ENCODE measurements around the gene PACS2. TPM values are rescaled to one million over a fixed set of nuclear protein-coding genes. Genes with fewer than 3 reads are reported as not detected.

Gene PACS2
- total and polyA plus RNA-seq, 4 donors: 5.1 to 21.9 (median 9.8) TPM

DNA sequence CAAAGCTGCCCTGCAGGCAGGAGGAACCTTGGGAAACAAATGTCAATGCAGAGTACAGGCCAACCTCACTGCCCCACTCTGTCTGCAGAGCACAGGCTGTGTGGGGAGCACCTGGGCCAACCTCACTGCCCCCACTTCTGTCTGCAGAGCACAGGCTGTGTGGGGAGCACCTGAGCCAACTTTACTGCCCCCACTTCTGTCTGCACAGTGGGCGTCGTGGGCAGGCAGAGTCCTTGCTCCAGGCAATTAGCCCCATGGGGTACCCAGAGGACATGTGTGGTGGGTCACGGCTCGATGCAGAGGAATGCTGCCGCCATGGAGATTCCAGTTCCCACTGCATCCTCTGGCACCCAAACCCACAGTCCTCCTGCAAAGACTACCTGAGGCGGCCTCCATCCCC lies 39.9 kb upstream of the PACS2 start:
- no peaks in the 10 kb centered on the region for H3K9me3 ChIP-seq (ENCODE audit: control insufficient read depth in 4 of 4, low read length in 3 of 4)
- DNase-seq (ENCODE audit: low spot score): no peak
- H3K4me3 ChIP-seq (ENCODE audit: low read depth in 1 of 3, low read length in 3 of 3): no peak overlapping the region
- H3K27ac ChIP-seq (ENCODE audit: low read depth in 1 of 2, low read length in 2 of 2): no peak overlapping the region
- H3K9ac ChIP-seq (ENCODE audit: low read depth in 1 of 2, low read length in 2 of 2): no peak overlapping the region
- H3K27me3 ChIP-seq (ENCODE audit: control insufficient read depth in 4 of 4, insufficient read depth in 4 of 4, low read length in 3 of 4): no peaks in the 10 kb centered on the region
- H3K4me1 ChIP-seq (ENCODE audit: control insufficient read depth in 4 of 4, insufficient read depth in 4 of 4, low read length in 3 of 4): peaks cover 0 to 3% (median under 1%) of the 10 kb centered on the region in 4 donors
- TF ChIP-seq, protein P1, sequence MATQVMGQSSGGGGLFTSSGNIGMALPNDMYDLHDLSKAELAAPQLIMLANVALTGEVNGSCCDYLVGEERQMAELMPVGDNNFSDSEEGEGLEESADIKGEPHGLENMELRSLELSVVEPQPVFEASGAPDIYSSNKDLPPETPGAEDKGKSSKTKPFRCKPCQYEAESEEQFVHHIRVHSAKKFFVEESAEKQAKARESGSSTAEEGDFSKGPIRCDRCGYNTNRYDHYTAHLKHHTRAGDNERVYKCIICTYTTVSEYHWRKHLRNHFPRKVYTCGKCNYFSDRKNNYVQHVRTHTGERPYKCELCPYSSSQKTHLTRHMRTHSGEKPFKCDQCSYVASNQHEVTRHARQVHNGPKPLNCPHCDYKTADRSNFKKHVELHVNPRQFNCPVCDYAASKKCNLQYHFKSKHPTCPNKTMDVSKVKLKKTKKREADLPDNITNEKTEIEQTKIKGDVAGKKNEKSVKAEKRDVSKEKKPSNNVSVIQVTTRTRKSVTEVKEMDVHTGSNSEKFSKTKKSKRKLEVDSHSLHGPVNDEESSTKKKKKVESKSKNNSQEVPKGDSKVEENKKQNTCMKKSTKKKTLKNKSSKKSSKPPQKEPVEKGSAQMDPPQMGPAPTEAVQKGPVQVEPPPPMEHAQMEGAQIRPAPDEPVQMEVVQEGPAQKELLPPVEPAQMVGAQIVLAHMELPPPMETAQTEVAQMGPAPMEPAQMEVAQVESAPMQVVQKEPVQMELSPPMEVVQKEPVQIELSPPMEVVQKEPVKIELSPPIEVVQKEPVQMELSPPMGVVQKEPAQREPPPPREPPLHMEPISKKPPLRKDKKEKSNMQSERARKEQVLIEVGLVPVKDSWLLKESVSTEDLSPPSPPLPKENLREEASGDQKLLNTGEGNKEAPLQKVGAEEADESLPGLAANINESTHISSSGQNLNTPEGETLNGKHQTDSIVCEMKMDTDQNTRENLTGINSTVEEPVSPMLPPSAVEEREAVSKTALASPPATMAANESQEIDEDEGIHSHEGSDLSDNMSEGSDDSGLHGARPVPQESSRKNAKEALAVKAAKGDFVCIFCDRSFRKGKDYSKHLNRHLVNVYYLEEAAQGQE (IDR thresholded peaks at IDR 0.05): no peak
- TF ChIP-seq, protein P2, sequence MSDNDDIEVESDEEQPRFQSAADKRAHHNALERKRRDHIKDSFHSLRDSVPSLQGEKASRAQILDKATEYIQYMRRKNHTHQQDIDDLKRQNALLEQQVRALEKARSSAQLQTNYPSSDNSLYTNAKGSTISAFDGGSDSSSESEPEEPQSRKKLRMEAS (IDR thresholded peaks at IDR 0.05): no peak
- TF ChIP-seq FOXA1 (IDR thresholded peaks at IDR 0.05) (no peak), SP1 (IDR thresholded peaks at IDR 0.05) (no peak), RXRA (IDR thresholded peaks at IDR 0.05) (no peak), GABPA (IDR thresholded peaks at IDR 0.05 in 1 of 2, conservative IDR thresholded peaks at IDR 0.05 in 1 of 2) (no peak), TAF1 (conservative IDR thresholded peaks at IDR 0.05) (no peak), JUND (IDR thresholded peaks at IDR 0.05) (no peak)
- TF ChIP-seq, protein P3, sequence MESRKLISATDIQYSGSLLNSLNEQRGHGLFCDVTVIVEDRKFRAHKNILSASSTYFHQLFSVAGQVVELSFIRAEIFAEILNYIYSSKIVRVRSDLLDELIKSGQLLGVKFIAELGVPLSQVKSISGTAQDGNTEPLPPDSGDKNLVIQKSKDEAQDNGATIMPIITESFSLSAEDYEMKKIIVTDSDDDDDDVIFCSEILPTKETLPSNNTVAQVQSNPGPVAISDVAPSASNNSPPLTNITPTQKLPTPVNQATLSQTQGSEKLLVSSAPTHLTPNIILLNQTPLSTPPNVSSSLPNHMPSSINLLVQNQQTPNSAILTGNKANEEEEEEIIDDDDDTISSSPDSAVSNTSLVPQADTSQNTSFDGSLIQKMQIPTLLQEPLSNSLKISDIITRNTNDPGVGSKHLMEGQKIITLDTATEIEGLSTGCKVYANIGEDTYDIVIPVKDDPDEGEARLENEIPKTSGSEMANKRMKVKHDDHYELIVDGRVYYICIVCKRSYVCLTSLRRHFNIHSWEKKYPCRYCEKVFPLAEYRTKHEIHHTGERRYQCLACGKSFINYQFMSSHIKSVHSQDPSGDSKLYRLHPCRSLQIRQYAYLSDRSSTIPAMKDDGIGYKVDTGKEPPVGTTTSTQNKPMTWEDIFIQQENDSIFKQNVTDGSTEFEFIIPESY (IDR thresholded peaks at IDR 0.05): no peak
- WGBS: 96% methylated on average over 6 of the region's 6 CpGs
- peaks cover 0 to 4% (median 0%) of the 10 kb centered on the region in 4 donors for H3K36me3 ChIP-seq (ENCODE audit: control insufficient read depth in 4 of 4, insufficient read depth in 3 of 4, low read depth in 1 of 4, low read length in 3 of 4)

DNA sequence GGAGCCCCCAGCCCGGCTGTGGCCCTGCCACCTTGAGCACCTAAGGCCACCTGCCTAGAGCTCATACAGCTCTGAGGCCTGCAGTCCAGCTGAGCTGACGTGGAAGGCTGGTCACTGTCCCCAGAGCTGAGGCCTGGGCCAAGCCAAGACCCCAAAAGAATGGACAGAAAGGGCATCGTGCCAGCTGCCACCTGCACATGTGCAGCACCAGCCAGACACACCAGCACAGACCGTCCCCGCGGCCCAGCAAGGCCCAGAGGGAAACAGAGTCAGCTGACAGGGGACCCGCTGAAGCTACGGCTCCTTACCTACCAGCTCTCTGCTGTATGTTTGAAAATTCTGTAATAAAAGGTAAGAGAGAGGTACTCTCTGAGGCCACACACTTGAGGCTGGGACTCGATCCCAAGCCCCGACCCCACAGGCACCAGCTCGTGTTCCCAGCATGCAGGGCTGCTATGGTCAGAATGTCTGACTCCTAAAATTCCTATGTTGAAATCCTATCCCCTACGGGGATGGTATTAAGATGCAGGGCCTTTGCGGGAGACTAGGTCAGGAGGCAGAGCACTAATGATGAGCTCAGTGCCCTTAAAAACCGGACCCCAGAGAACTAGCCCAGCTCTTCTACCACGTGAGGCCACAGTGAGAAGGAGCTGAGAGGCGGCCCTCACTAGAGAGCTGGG lies 39.1 kb upstream of the PACS2 start:
- Histone ChIP-seq H3K4me1 (ENCODE audit: control insufficient read depth in 4 of 4, insufficient read depth in 4 of 4, low read length in 3 of 4) (peaks cover 0 to 3% (median under 1%) of the 10 kb centered on the region in 4 donors), H3K9me3 (ENCODE audit: control insufficient read depth in 4 of 4, low read length in 3 of 4) (no peaks in the 10 kb centered on the region), H3K4me3 (ENCODE audit: low read depth in 1 of 3, low read length in 3 of 3) (no peak overlapping the region), H3K9ac (ENCODE audit: low read depth in 1 of 2, low read length in 2 of 2) (no peak overlapping the region), H3K36me3 (ENCODE audit: control insufficient read depth in 4 of 4, insufficient read depth in 3 of 4, low read depth in 1 of 4, low read length in 3 of 4) (peaks cover 0 to 4% (median 0%) of the 10 kb centered on the region in 4 donors), H3K27me3 (ENCODE audit: control insufficient read depth in 4 of 4, insufficient read depth in 4 of 4, low read length in 3 of 4) (no peaks in the 10 kb centered on the region), H3K27ac (ENCODE audit: low read depth in 1 of 2, low read length in 2 of 2) (no peak overlapping the region)
- DNase-seq (ENCODE audit: low spot score): no peak
- 93% methylated on average over 16 of the region's 16 CpGs for WGBS
- TF ChIP-seq NR2F2 (IDR thresholded peaks at IDR 0.05) (no peak), RAD21 (IDR thresholded peaks at IDR 0.05) (no peak), GABPA (IDR thresholded peaks at IDR 0.05 in 1 of 2, conservative IDR thresholded peaks at IDR 0.05 in 1 of 2) (no peak), EGR1 (IDR thresholded peaks at IDR 0.05; ENCODE audit: low read depth in 2 of 2) (no peak), TAF1 (conservative IDR thresholded peaks at IDR 0.05) (no peak), RXRA (IDR thresholded peaks at IDR 0.05) (no peak), YY1 (IDR thresholded peaks at IDR 0.05) (no peak), JUND (IDR thresholded peaks at IDR 0.05) (no peak), FOXA2 (IDR thresholded peaks at IDR 0.05) (no peak), SP1 (IDR thresholded peaks at IDR 0.05) (no peak), FOXA1 (IDR thresholded peaks at IDR 0.05) (no peak), HNF4A (conservative IDR thresholded peaks at IDR 0.05) (no peak)
- TF ChIP-seq, protein P4, sequence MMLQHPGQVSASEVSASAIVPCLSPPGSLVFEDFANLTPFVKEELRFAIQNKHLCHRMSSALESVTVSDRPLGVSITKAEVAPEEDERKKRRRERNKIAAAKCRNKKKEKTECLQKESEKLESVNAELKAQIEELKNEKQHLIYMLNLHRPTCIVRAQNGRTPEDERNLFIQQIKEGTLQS (IDR thresholded peaks at IDR 0.05): no peak
- TF ChIP-seq, protein P3 (IDR thresholded peaks at IDR 0.05): no peak
- TF ChIP-seq, protein P5, sequence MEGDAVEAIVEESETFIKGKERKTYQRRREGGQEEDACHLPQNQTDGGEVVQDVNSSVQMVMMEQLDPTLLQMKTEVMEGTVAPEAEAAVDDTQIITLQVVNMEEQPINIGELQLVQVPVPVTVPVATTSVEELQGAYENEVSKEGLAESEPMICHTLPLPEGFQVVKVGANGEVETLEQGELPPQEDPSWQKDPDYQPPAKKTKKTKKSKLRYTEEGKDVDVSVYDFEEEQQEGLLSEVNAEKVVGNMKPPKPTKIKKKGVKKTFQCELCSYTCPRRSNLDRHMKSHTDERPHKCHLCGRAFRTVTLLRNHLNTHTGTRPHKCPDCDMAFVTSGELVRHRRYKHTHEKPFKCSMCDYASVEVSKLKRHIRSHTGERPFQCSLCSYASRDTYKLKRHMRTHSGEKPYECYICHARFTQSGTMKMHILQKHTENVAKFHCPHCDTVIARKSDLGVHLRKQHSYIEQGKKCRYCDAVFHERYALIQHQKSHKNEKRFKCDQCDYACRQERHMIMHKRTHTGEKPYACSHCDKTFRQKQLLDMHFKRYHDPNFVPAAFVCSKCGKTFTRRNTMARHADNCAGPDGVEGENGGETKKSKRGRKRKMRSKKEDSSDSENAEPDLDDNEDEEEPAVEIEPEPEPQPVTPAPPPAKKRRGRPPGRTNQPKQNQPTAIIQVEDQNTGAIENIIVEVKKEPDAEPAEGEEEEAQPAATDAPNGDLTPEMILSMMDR (IDR thresholded peaks at IDR 0.05; ENCODE audit: low read depth, low read length, missing input control): no peak
- TF ChIP-seq, protein P1 (IDR thresholded peaks at IDR 0.05): no peak
